Measurements from ENCODE around the gene ALG3.

ALG3 gene

DNA sequence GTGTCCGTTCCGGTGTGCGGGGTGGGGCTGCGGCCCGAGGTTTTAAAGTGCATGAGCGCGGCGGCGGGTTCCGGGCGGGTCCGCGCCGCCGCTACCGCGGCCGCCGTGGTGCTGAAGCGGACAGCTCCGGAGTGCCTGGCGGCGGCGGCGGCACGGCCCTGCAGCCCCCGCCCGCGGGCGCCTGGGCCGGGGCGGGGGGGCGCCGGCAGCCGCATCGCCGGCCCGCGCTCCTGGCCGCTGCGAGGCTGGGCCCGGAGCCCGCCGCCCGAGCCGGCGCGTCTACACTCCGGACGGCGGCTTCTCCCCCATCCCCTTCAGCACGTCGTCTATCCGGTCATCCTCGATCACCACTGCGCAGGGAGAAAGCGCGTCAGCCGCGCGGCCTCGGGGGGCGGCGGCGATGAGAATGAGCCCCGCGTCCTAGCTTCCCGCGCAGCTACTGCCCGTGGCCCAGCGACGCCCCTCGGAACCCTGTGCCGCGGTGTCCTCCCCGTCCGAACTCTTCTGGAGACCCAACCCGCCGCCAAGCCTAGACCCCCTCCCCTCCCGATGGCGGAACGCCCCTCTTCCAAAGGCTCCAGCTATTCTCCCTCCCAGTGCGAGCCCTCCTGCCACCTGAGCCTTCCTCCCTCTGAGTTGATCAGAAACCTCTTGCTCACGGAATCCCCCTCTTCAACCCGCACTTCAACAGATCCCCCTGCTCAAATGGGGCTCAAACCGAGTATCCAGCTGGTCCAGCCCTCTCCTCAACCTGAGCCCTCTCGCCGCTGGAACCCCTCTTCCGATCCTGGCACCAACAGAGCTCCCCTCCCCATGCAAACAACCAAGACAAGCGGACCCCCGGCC, 11.3 kb upstream of the ALG3 start:
- peak; percentile 44 to 54 for DNase-seq

- no peak for DNase-seq
These were observed 10.7 kb upstream of the ALG3 start for GRCh38 chr3:184259396-184259877.

- no peak for DNase-seq
These were observed 10.2 kb upstream of the ALG3 start for GRCh38 chr3:184258926-184259325.

- no peak for DNase-seq
These were observed 8.5 kb upstream of the ALG3 start for GRCh38 chr3:184257083-184257915.

DNA sequence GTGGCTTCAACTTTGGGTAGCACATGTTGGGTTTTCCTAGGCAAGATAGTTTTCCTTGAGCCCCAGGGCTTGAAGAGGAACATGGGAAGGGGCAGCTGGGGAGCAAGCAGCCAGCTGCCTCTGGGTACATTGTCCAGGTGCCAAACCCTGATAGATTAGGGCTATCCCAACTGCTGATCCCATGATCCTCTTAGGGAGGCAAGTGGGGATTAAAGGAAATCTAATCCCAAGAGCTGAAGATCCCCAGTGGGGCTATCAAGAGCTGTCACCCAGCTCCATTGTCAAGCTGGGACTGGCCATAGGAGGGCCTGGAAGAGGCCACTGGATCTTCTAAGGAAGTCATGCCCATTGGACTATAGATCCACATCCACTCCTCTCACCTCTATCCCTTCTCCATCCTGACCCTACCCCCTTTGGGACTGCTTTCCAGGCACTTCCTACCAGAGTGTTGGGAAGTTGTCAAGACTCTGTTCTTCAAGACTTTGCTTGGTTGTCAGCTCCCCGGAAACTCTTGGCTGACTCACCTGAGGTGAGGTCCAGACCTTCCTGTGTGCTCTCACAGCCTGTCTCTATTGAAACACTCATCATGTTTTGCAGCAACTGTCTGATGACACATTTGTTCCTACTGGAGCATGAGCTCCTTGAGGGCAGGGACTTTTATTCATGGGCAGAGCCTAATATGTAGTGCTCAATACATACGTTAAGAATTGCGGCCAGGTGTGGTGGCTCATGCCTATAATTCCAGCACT, 6.7 kb upstream of the ALG3 start:
- peak; percentile 94 to 99 for DNase-seq

- peak; percentile 92 to 98 for DNase-seq
These were observed 1.5 kb upstream of the ALG3 start for GRCh38 chr3:184250167-184250828.

DNA sequence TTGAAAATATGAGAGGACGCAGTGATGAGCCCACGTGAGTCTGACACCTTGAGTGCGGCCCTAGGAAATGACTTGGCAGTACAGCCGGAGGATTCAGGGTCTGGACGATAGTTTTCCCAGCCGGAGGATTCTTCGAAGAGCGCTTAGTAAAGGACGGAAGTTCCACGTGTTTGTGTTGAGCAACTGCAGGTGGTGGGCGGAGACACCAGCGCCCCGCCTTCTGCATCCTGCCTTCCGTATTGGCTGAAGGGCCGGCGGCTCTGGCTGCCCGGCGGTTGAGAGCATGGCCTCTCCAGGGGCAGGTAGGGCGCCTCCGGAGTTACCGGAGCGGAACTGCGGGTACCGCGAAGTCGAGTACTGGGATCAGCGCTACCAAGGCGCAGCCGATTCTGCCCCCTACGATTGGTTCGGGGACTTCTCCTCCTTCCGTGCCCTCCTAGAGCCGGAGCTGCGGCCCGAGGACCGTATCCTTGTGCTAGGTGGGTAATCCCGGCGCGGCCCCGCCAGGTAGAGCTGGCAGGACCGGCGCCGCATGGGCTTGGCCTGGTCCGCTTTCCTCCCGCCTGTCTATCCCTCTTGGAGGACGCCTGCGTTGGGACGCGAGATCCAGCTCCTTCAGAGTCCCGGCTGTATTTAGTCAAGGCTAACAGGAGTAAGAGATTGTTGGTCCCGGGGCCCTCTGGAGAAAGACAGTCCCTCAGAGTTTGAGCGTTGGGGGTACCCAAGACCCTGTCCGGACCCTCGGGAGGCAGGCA, 827 bp upstream of the ALG3 start, which contains the start of gene EEF1AKMT4:
Gene EEF1AKMT4 (plus strand): TSS at position 261 of the 755 bp plus-strand sequence. CDS start 23 bp downstream, at position 284.
- peak; percentile 99 to 100 for DNase-seq

- no peak for DNase-seq
These were observed 6.5 kb downstream of the ALG3 start for GRCh38 chr3:184242297-184242685.

DNA sequence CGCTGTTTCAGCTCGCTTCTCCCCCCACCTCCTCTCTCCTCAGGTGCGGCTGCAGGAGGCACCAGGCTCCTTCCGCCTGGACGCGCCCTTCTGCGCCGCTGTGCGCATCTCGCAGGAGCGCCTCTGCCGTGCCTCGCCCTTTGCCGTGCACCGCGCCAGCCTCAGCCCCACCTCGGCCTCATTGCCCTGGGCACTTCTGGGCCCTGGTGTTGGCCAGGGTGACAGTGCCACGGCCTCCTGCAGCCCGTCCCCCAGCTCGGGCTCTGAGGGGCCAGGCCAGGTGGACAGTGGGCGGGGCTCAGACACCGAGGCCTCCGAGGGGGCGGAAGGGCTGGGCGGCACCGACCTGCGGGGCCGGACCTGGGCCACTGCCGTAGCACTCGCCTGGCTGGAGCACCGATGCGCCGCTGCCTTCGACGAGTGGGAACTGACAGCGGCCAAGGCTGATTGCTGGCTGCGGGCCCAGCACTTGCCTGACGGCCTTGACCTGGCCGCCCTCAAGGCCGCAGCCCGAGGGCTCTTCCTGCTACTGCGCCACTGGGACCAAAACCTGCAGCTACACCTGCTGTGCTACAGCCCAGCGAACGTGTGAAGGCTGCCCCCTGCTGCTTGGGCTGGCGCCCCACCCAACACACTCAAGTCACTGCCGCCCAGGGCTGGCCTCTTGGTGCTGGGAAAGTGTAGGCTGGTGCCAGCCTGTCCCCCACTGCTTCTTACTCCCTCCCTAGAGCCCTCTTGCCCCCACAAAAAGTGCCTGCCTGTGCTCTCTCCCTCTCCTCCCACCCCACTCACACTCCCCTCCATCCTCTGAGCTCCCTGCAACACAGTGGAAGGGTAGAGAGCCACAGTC, 7.1 kb downstream of the ALG3 start:
- peak; percentile 46 to 76 for DNase-seq

DNA sequence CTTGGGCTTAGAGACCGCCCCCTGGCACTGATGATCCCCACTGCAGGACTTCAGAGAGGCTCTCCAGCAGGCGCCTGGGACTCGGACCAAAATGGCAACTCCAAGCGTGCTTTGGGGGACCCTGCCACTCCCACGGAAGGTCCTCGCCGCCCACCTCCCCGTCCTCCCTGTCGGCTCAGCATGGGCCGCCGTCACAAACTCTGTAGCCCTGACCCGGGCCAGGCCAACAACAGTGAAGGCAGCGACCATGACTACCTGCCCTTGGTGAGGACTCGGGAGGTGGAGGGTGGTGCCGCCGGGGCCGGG, 7.7 kb downstream of the ALG3 start:
- DNase-seq: no peak

DNA sequence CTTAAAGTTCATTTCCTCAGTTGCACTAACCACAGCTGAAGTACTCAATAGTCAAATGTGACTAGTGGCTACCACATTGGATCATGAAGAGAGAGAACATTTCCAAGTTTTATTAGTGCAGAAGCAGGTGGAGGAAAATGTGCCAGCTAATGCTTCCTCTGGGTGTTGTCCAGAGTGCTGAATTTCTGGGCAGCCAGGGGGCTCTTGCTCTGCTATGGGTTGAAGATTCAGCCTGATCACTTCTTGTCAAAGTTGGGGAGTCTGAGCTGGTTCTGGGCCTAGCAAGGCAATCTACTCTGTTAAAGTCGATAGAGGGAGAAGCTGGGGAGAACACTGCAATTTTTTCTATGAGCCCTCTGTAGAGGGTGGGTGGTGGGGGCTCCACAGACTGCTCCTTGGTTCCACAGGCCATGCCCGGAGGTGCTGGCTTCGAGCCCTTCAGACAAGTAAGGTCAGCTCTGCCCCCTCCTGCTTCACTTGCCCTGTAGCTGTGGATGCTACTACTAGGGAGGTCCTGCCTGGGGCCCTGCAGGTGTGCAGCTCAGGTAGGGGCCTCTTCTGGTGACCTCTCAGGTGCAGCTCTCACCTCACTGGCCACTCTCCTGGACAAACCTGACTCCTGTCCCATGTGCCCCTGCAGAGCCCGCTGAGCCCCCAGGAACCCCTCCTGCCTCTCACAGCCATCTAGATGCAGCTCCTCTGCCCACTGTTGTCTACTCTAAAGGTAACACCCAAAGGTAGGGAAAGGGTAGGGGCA, 8.2 kb downstream of the ALG3 start:
- no peak for DNase-seq

DNA sequence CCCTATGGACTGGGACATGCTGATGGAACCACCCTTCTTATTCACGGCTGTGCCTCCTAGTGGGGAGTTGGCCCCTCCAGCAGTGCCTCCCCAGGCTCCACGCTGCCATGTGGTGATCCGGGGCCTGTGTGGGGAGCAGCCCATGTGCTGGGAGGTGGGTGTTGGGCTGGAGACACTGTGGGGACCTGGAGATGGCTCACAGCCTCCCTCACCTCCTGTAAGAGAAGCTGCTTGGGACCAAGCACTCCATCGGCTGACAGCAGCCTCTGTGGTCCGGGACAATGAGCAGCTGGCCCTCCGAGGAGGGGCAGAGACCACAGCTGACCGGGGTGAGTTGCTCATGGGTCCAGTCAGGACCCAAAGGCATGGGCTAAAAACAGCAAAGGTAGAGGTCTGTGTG, 9.1 kb downstream of the ALG3 start:
- DNase-seq: no peak

DNA sequence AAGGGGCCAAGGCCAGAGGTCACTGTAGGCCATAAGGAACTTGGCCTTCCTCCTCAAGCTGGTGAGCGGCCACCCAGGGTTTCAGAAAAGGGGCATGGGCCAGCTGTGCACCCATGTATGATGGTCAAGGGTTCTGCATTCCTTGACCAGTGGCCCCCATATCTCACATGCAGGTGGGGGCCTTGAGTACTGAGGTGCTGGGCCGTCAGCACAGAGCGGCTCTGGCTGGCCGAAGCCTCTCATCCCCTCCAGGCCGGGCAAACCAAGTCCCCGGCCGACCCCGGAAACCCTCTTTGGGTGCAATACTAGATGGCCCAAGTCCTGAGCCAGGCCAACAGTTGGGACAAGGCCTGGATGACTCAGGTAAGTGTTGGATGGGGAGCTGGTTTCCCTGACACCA, 9.5 kb downstream of the ALG3 start:
- DNase-seq: no peak

DNA sequence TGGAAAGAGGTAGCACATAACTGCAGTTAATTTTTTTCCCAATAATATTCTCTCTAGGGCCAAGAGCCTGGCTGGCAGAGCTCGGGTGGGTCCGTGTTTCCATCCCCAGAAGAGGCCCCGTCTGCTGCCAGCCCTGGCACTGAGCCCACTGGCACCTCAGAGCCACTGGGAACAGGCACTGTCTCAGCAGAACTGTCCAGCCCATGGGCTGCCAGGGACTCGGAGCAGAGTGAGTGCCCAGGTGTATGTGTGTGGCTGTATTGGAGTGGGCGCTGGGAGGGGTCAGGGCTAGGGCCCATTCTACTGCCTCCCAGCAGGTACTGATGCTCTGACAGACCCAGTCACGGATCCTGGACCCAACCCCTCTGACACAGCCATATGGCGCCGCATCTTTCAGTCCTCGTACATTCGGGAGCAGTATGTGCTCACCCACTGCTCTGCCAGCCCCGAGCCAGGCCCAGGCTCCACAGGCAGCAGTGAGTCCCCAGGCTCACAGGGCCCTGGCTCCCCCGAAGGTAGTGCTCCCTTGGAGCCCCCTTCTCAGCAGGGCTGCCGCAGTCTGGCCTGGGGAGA, 10.4 kb downstream of the ALG3 start:
- no peak for DNase-seq

GRCh38 chr3:184237807-184238206, 11.0 kb downstream of the ALG3 start:
- DNase-seq: no peak

DNA sequence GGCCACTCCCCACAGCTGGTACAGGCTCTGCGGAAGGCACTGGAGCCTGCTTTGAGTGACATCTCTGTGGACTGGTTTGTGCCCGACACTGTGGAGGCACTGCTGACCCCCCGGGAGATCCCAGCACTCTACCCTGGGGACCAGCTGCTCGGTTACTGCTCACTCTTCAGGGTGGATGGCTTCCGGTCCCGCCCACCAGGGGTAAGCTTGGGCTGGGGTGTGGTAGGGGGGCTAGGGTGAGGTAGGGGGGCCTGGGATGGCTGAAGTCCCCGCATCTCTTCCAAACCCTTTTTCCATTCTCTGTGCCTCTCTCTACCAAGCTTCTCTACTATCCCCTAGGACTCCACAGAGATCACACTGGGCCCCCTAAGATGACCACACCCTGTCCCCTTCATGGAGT, 11.6 kb downstream of the ALG3 start:
- peak in 1 of 2 experiments; percentile 61 for DNase-seq

GRCh38 chr3:184236636-184237035, 12.1 kb downstream of the ALG3 start:
- peak in 1 of 2 experiments; percentile 80 for DNase-seq

GRCh38 chr3:184236033-184236410, 12.7 kb downstream of the ALG3 start:
- no peak for DNase-seq

DNA sequence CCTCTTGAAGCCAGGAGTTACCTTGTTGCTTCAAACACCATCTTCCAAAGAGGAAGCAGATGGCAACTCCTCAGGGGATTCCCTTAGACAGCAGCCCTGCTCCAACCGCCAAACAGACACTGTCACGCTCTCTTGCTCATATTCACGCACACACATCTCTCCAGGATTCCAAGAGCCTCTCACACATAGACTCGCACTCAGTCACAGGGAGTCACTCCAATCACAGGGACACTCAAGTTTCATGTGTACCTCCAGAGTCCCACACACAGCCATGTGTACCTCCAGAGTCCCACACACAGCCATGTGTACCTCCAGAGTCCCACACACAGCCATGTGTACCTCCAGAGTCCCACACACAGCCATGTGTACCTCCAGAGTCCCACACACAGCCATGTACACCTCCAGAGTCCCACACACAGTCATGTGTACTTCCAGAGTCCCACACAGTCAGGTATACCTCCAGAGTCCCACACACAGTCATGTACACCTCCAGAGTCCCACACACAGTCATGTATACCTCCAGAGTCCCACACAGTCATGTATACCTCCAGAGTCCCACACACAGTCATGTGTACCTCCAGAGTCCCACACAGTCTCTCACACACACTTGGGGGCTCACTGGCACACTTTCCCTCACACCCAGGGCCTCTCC, 13.3 kb downstream of the ALG3 start:
- peak; percentile 95 to 98 for DNase-seq
